CD4-positive, alpha-beta memory T cell (primary cell): ENCODE data around the gene FCN2. TPM values are rescaled to one million over a fixed set of nuclear protein-coding genes. Genes with fewer than 3 reads are reported as not detected.

Source experiments
- CTCF ChIA-PET: fragments of 350-600 bp; sonication (Branson Sonifier 250); formaldehyde crosslinking; loops from one replicate; lab custom pipeline; 2021; ENCODE audit warnings: inconsistent platforms; ENCODE audit not compliant: partially characterized antibody; lab: Charles Lee
- POLR2A ChIA-PET: fragments of 350-600 bp; sonication (Branson Sonifier 250); formaldehyde crosslinking; loops from one replicate; lab custom pipeline; 2021; ENCODE audit not compliant: partially characterized antibody; lab: Charles Lee
- DNase-seq, 5 donors: peaks; one replicate each; pipeline versions ENCODE4 v3.0.0 to v3.0.0-alpha.2; 2020 to 2022; ENCODE audit warnings: mixed read lengths in 1 of 5
- H3K27ac ChIP-seq: one replicate; pipeline ENCODE4 v1.7.0; 2013; ENCODE audit warnings: low read depth, low read length
- H3K27me3 ChIP-seq: 2 replicates; pipeline ENCODE4 v1.7.0; 2013; ENCODE audit warnings: mild to moderate bottlenecking, low read length, moderate library complexity; ENCODE audit not compliant: insufficient read depth
- H3K36me3 ChIP-seq: 2 replicates; pipeline ENCODE4 v1.7.0; 2013; ENCODE audit warnings: mild to moderate bottlenecking, low read length, moderate library complexity; ENCODE audit not compliant: insufficient read depth
- H3K4me1 ChIP-seq: 2 replicates; pipeline ENCODE4 v1.7.0; 2013; ENCODE audit warnings: mild to moderate bottlenecking, low read length, moderate library complexity; ENCODE audit not compliant: insufficient read depth
- H3K4me3 ChIP-seq, 2 donors: one replicate each; pipeline ENCODE4 v1.7.0; 2013; ENCODE audit warnings: low read length in 2 of 2, mild to moderate bottlenecking in 1 of 2
- H3K9me3 ChIP-seq, 2 donors: one replicate each; pipeline ENCODE4 v1.7.0; 2013; ENCODE audit warnings: low read length in 2 of 2, control low read depth in 1 of 2; ENCODE audit not compliant: control insufficient read depth in 1 of 2
- H3K27ac Mint-ChIP-seq, 7 donors: one replicate each; pipeline ENCODE4 v1.8.0; 2020 to 2021; ENCODE audit warnings: mixed read lengths in 7 of 7, mild to moderate bottlenecking in 6 of 7, inconsistent platforms in 3 of 7, moderate library complexity in 3 of 7
- H3K27me3 Mint-ChIP-seq, 2 donors: one replicate each; pipeline ENCODE4 v1.8.0; 2020 to 2021; ENCODE audit warnings: mixed read lengths in 2 of 2
- H3K36me3 Mint-ChIP-seq, 2 donors: one replicate each; pipeline ENCODE4 v1.8.0; 2020 to 2021; ENCODE audit warnings: mixed read lengths in 2 of 2, inconsistent platforms in 1 of 2, mild to moderate bottlenecking in 1 of 2
- H3K4me1 Mint-ChIP-seq, 4 donors: one replicate each; pipeline ENCODE4 v1.8.0; 2020 to 2021; ENCODE audit warnings: mixed read lengths in 4 of 4, mild to moderate bottlenecking in 1 of 4
- H3K4me3 Mint-ChIP-seq, 8 donors: one replicate each; pipeline ENCODE4 v1.8.0; 2020 to 2021; ENCODE audit warnings: mixed read lengths in 8 of 8, mild to moderate bottlenecking in 7 of 8, moderate library complexity in 6 of 8, inconsistent platforms in 3 of 8
- H3K9me3 Mint-ChIP-seq, 8 donors: one replicate each; pipeline ENCODE4 v1.8.0; 2020 to 2021; ENCODE audit warnings: mixed read lengths in 8 of 8, mild to moderate bottlenecking in 5 of 8, inconsistent platforms in 3 of 8, moderate library complexity in 1 of 8
- intact Hi-C: fragments of 100-400 bp; cut with micrococcal nuclease; formaldehyde crosslinking; loops from one replicate; pipeline ENCODE4 v1.15.1; 2023
- polyA plus RNA-seq, 2 donors: library from polyadenylated mRNA; unstranded; fragments of 300-500 nt; fragmentation: Illumina TruSeq; gene quantifications; one replicate each; pipeline ENCODE4 v1.2.3, GENCODE V29; 2021
- total RNA-seq, 2 experiments: library from RNA; stranded (reverse); gene quantifications; one replicate each; pipeline ENCODE4 v1.2.3, GENCODE V29; 2021

Gene FCN2
- total and polyA plus RNA-seq, 4 experiments from 2014 or later, result not detected

DNA sequence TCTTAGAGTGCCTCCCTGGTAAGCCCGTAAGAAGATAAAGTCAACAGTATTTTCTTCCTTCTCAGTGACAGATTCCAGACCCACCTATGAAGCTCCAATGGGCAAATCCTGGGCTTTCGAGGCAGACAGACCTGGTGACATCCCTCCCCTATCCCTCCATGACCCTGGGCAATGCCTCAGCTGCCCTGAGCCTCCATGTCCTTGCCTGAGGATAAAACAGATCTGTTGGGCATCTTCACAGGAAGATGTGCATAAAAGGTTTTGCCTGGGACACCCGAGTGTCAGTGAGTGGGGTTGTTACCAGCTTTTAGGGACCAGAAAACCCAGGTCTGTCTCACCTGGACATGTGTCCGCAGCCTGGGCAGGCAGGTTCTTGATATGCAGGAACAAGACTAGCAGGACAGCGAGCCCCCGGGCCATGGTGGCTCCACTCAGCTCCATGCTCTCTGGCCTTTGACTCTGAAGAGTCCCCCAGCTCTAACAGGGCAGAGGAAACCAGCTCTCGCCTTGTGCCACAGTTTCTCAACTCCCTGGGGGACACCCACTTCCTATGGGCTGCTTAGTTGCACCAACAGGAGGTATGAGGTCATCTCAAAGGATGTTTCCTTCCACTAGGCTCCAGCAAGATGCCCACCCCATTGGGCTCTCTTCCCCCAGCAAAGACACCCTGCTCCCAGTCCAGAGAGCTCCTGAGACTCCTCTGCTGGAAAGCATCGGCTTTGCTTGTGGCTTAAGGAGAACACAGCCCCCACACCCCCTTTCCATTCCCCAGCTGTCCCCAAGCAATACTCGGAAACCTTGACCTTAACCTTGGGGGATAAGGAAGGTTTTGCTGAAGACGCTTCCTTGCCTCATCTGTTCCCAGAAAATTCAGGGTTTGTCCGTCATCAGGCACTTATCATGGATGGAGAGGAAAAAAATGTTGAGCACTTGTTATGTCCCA lies 37.1 kb downstream of the FCN2 start, which contains the start of gene FCN1:
FCN1 (minus strand) TSS at position 482 of the 943 bp plus-strand sequence; CDS start at position 441, 41 bp downstream.
- CTCF ChIA-PET, result no interaction called here
- peaks cover 3 to 16% (median 11%) of the 10 kb centered on the region in 8 donors for H3K9me3 Mint-ChIP-seq

DNA sequence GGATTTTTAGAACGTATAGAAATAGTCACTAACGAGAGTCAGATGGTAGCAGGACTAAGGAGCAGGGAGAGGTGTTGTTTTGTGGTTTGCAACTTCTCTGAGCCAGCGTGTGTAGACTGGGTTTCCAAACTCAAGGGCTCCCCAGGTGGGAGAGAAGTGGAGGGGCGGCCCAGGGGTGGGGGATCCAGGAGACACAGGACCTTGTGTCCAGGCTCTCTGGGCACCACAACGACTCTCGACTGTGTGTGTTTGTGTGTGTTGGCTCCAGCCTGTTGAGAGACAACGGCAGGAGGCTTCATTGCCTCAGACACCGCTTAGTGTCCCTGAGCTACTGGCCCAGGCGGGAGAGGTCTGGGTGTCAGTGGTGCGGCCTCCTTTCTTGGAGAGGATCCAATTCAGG lies 38.0 kb downstream of the FCN2 start:
- Mint-ChIP-seq H3K27me3 (peaks cover 0 to 7% of the 10 kb centered on the region in 2 donors), H3K4me1 (no peaks in the 10 kb centered on the region), H3K27ac (no peak overlapping the region), H3K36me3 (no peaks in the 10 kb centered on the region), H3K4me3 (no peak overlapping the region), H3K9me3 (peaks cover 3 to 16% (median 11%) of the 10 kb centered on the region in 8 donors)
- CTCF ChIA-PET, result no interaction called here
- no peak for DNase-seq
- H3K4me1 ChIP-seq, result no peaks in the 10 kb centered on the region
- no peak overlapping the region for H3K27ac ChIP-seq
- H3K9me3 ChIP-seq, result no peaks in the 10 kb centered on the region
- POLR2A ChIA-PET, result no interaction called here
- H3K4me3 ChIP-seq, result no peak overlapping the region
- intact Hi-C loops, result no loop called here
- H3K27me3 ChIP-seq, result no peaks in the 10 kb centered on the region
- no peaks in the 10 kb centered on the region for H3K36me3 ChIP-seq

More for the DNA sequence above, 37.1 kb downstream of the FCN2 start, which contains the start of gene FCN1:
- Mint-ChIP-seq H3K36me3 (no peaks in the 10 kb centered on the region), H3K27ac (no peak within 1 kb of the TSS), H3K4me1 (no peaks in the 10 kb centered on the region), H3K27me3 (peaks cover 0 to 7% of the 10 kb centered on the region in 2 donors), H3K4me3 (no peak within 1 kb of the TSS)
- intact Hi-C loops, result no loop called here
- POLR2A ChIA-PET, result no interaction called here
- Histone ChIP-seq H3K4me3 (no peak within 1 kb of the TSS), H3K27me3 (no peaks in the 10 kb centered on the region), H3K9me3 (no peaks in the 10 kb centered on the region), H3K4me1 (no peaks in the 10 kb centered on the region), H3K36me3 (no peaks in the 10 kb centered on the region), H3K27ac (no peak within 1 kb of the TSS)
- DNase-seq, result no peak

DNA sequence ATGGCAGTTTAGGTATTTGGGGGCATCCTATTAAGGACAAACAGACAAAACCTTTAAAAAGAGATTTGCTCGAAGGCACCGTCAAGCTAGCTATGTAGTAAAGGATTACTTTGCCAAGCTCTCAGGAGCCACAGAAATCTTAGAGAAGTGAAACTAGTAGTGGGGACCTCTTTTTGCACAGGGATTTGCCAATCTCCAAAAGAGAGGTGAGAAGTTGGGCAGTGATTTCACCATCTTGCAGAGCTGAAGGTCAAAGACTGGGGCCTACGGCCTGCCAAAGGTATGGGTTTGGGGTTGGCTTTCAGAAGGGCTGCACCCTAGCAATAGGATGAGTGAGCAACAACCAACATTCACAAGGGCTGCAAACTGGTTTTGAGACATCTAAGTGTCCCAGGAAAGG lies 38.7 kb downstream of the FCN2 start:
- no peaks in the 10 kb centered on the region for H3K36me3 Mint-ChIP-seq
- no peak for DNase-seq
- Histone ChIP-seq H3K4me1 (no peaks in the 10 kb centered on the region), H3K27ac (no peak overlapping the region), H3K9me3 (no peaks in the 10 kb centered on the region), H3K27me3 (no peaks in the 10 kb centered on the region), H3K36me3 (no peaks in the 10 kb centered on the region), H3K4me3 (no peak overlapping the region)
- H3K4me3 Mint-ChIP-seq, result no peak overlapping the region
- H3K27ac Mint-ChIP-seq, result no peak overlapping the region
- H3K27me3 Mint-ChIP-seq, result peaks cover 0 to 7% of the 10 kb centered on the region in 2 donors
- H3K9me3 Mint-ChIP-seq, result peaks cover 3 to 16% (median 11%) of the 10 kb centered on the region in 8 donors
- ChIA-PET CTCF (no interaction called here), POLR2A (no interaction called here)
- intact Hi-C loops, result no loop called here
- no peaks in the 10 kb centered on the region for H3K4me1 Mint-ChIP-seq

DNA sequence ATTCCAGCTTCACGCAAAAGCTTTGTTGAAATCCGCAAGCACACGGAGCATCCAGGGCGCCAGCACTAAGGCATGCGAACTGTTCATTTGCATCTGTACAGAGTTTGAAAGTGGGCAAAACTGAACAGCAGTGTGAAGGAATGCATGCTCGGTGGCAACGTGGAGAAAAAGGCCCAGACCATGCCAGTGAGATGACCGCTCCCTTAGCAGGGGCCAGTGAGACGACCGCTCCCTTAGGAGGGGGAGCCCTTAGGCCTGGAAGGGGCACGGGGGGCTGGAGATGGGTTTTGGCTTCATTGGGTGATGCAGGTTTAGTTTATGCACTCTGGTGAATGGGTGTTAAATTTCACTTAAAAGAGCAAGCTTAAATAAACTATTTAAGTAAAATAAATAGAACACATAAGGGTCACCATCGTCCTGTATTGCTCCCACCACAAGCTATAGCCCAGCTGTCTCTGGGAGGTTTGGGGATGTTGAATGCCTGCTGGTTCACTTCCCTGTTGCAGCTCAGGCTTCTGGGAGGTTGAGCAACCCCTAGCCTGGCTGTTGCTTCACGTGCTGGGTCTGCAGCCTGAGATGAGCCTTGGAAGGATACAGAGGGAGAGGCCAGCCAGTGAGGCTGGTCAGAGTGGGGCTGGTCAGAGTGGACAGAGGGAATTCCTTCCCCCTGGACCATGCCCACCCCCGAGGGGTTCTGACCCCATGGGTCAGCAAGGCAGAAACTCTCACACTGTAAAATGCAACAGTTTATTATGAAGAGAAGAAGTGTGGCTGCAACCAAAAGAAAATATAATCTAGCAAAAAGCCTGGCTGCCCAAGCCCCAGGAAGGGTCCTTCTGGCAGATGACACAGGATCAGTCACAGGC lies 41.7 kb downstream of the FCN2 start:
- no peak for DNase-seq
- no peak overlapping the region for H3K27ac ChIP-seq
- H3K36me3 Mint-ChIP-seq, result no peaks in the 10 kb centered on the region
- intact Hi-C loops, result no loop called here
- no peaks in the 10 kb centered on the region for H3K4me1 ChIP-seq
- peaks cover 0 to 4% of the 10 kb centered on the region in 2 donors for H3K27me3 Mint-ChIP-seq
- no peak overlapping the region for H3K27ac Mint-ChIP-seq
- POLR2A ChIA-PET, result no interaction called here
- peaks cover 3 to 16% (median 11%) of the 10 kb centered on the region in 8 donors for H3K9me3 Mint-ChIP-seq
- no peaks in the 10 kb centered on the region for H3K27me3 ChIP-seq
- H3K4me3 ChIP-seq, result no peak overlapping the region
- H3K4me3 Mint-ChIP-seq, result no peak overlapping the region
- no peaks in the 10 kb centered on the region for H3K36me3 ChIP-seq
- no peaks in the 10 kb centered on the region for H3K4me1 Mint-ChIP-seq
- CTCF ChIA-PET, result no interaction called here
- no peaks in the 10 kb centered on the region for H3K9me3 ChIP-seq

DNA sequence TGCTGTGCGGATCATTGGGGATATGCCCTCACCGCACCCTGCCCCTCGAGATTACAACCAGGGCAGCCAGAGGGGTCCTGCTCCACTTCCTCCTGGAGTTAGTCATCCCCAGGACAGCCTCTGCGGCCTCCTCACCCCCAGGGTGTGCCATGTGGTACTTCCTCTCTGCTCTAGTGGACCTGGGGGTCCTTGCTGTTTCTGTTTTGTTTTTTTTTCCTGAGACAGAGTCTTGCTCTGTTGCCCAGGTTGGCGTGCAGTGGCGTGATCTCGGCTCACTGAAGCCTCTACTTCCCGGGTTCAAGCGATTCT lies 42.3 kb downstream of the FCN2 start:
- intact Hi-C loops, result no loop called here
- ChIA-PET CTCF (no interaction called here), POLR2A (no interaction called here)
- Mint-ChIP-seq H3K9me3 (peaks cover 3 to 16% (median 11%) of the 10 kb centered on the region in 8 donors), H3K27ac (no peak overlapping the region), H3K36me3 (no peaks in the 10 kb centered on the region), H3K4me3 (no peak overlapping the region), H3K27me3 (peaks cover 0 to 5% of the 10 kb centered on the region in 2 donors), H3K4me1 (no peaks in the 10 kb centered on the region)
- no peaks in the 10 kb centered on the region for H3K27me3 ChIP-seq
- H3K36me3 ChIP-seq, result no peaks in the 10 kb centered on the region
- H3K4me1 ChIP-seq, result no peaks in the 10 kb centered on the region
- no peak for DNase-seq
- no peaks in the 10 kb centered on the region for H3K9me3 ChIP-seq
- no peak overlapping the region for H3K4me3 ChIP-seq
- no peak overlapping the region for H3K27ac ChIP-seq

DNA sequence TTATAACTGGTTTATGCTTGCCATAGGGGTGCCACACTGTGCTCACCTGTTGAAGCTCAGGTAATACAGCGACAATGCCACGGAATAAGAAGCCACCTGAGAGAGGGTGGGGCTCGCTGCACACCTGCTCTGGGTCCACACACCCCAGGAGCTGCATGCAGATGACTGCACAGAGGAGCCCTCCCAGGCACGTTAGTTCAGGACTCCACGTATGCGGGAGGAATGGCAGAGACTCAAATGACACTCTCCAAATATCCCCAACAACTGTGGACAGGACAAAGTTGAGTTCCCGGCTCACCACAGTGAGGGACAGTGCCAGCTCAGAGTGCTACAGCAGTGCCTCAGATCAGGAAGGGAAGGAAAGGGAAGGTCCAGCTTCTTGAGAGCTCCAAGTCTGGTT lies 42.9 kb downstream of the FCN2 start:
- Mint-ChIP-seq H3K4me1 (no peaks in the 10 kb centered on the region), H3K9me3 (peaks cover 3 to 14% (median 9%) of the 10 kb centered on the region in 8 donors), H3K27me3 (peaks cover 0 to 6% of the 10 kb centered on the region in 2 donors), H3K27ac (no peak overlapping the region), H3K36me3 (no peaks in the 10 kb centered on the region), H3K4me3 (no peak overlapping the region)
- ChIA-PET CTCF (no interaction called here), POLR2A (no interaction called here)
- no peaks in the 10 kb centered on the region for H3K4me1 ChIP-seq
- H3K36me3 ChIP-seq, result no peaks in the 10 kb centered on the region
- H3K4me3 ChIP-seq, result no peak overlapping the region
- H3K9me3 ChIP-seq, result no peaks in the 10 kb centered on the region
- H3K27me3 ChIP-seq, result no peaks in the 10 kb centered on the region
- no peak overlapping the region for H3K27ac ChIP-seq
- intact Hi-C loops, result no loop called here
- no peak for DNase-seq

DNA sequence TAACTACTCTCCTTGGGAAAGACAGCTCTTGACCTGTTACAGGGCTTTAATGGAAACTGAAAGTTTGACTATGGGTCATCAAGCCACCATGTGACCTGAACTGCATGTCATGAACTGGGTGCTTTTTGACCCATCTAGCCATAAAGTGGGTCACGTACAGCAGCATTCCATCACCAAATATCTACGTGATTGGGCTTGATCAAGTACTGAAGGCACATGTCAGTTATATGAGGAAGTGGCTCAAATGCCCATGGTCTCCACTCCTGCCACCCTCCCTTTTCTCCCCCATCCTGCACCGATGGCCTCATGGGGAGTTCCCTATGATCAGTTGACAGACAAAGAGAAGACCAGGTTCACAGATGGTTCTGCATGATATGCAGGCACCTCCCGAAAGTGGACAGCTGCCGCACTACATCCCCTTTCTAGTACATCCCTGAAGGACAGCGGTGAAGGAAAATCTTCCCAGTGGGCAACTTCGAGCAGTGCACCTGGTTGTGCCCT lies 44.5 kb downstream of the FCN2 start:
- ChIA-PET CTCF (no interaction called here), POLR2A (no interaction called here)
- Histone ChIP-seq H3K9me3 (no peaks in the 10 kb centered on the region), H3K27ac (no peak overlapping the region), H3K4me1 (no peaks in the 10 kb centered on the region), H3K36me3 (no peaks in the 10 kb centered on the region), H3K27me3 (no peaks in the 10 kb centered on the region), H3K4me3 (no peak overlapping the region)
- no peak for DNase-seq
- Mint-ChIP-seq H3K27me3 (peaks cover 0 to 2% of the 10 kb centered on the region in 2 donors), H3K4me3 (no peak overlapping the region), H3K4me1 (no peaks in the 10 kb centered on the region), H3K36me3 (no peaks in the 10 kb centered on the region), H3K27ac (no peak overlapping the region), H3K9me3 (peaks cover 0 to under 1% (median 0%) of the 10 kb centered on the region in 8 donors)
- intact Hi-C loops, result no loop called here
